Left ventricle myocardium inferior (tissue), 1 donor: Measurements from ENCODE around the gene FBN1. TPM values are rescaled to one million over a fixed set of nuclear protein-coding genes. Genes with fewer than 3 reads are reported as not detected.

Experiments
- DNase-seq: peaks from one replicate; pipeline ENCODE4 v3.0.0-alpha.2; 2020
- H3K27ac ChIP-seq: fragments of 200-600 bp; replicated peaks from 2 replicates; pipeline ENCODE4 v1.8.0; 2021
- H3K27me3 ChIP-seq: fragments of 200-600 bp; 2 replicates; pipeline ENCODE4 v1.8.0; 2021; ENCODE audit warnings: low read depth
- H3K36me3 ChIP-seq: fragments of 200-600 bp; 2 replicates; pipeline ENCODE4 v1.8.0; 2021
- H3K4me1 ChIP-seq: fragments of 200-600 bp; 2 replicates; pipeline ENCODE4 v1.8.0; 2021
- H3K4me3 ChIP-seq: fragments of 200-600 bp; 2 replicates; pipeline ENCODE4 v1.8.0; 2021; ENCODE audit warnings: mild to moderate bottlenecking, moderate library complexity
- H3K9me3 ChIP-seq: fragments of 200-600 bp; replicated peaks from 2 replicates; pipeline ENCODE4 v1.8.0; 2021
- intact Hi-C: fragments of 100-400 bp; cut with micrococcal nuclease; formaldehyde crosslinking; loops from one replicate; pipeline ENCODE4 v1.11.0; 2022
- total RNA-seq: library from RNA; stranded (reverse); fragmentation: NEBNext Ultra II Directional; extraction: Animal tissue kit (Norgen Biotek cat#: 25700); gene quantifications from one replicate; pipeline ENCODE4 v1.2.1, GENCODE V29; 2021
- TF ChIP-seq, protein P1 (sequence below): fragments of 200-600 bp; IDR thresholded peaks from 2 replicates; pipeline ENCODE4 v1.8.0; 2021; ENCODE audit warnings: antibody characterized with exemption, mild to moderate bottlenecking, borderline replicate concordance
- donor health status: DM: no; HTN: yes; CAD: no; lungs with severe emphysema.

Gene FBN1
- total RNA-seq, 1 donor from 2014 or later: 45.5 TPM

DNA sequence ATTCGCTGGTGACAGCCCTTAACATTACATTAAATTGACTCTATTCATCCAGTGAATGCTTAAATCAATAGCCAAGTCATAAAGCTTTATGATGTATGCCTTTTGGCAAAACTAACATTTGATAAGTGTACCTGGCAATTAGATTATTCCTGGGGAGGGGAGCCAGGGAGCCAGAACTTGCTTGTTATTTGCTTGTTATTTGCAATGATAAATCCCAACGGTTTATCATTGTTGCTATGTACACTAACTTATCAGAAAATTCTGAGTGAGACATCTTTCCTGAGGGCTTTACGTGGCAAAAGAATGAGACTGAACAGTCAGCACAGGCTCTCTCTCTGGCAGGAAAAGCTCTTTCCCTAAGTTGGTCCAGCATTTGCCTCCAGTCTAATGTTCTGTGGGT is 35.8 kb upstream of the FBN1 start:
- no peaks in the 10 kb centered on the region for H3K36me3 ChIP-seq
- intact Hi-C loops: no loop called here
- peaks cover 8% of the 10 kb centered on the region for H3K9me3 ChIP-seq
- H3K27ac ChIP-seq: no peak overlapping the region
- TF ChIP-seq, protein P1, sequence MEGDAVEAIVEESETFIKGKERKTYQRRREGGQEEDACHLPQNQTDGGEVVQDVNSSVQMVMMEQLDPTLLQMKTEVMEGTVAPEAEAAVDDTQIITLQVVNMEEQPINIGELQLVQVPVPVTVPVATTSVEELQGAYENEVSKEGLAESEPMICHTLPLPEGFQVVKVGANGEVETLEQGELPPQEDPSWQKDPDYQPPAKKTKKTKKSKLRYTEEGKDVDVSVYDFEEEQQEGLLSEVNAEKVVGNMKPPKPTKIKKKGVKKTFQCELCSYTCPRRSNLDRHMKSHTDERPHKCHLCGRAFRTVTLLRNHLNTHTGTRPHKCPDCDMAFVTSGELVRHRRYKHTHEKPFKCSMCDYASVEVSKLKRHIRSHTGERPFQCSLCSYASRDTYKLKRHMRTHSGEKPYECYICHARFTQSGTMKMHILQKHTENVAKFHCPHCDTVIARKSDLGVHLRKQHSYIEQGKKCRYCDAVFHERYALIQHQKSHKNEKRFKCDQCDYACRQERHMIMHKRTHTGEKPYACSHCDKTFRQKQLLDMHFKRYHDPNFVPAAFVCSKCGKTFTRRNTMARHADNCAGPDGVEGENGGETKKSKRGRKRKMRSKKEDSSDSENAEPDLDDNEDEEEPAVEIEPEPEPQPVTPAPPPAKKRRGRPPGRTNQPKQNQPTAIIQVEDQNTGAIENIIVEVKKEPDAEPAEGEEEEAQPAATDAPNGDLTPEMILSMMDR: no peak
- no peak for DNase-seq
- H3K27me3 ChIP-seq: no peaks in the 10 kb centered on the region
- H3K4me1 ChIP-seq: no peaks in the 10 kb centered on the region
- H3K4me3 ChIP-seq: no peak overlapping the region

DNA sequence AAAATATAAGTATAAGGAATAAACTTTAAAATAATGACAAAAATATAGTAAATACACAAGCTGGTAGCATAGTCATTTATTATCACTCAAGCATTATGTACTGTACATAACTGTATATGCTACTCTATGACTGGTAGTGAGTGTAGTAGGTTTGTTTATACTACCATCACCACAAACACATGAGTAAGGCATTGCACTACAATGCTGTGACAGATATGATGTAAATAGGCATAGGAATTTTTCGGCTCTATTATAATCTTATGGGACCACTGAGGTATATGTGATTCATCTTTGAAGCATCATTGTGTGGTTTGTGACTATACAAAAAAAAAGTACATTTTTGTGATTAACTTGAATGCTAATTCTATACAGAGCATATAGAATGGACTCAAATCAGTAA is 35.3 kb upstream of the FBN1 start:
- Histone ChIP-seq H3K27ac (no peak overlapping the region), H3K9me3 (peaks cover 2% of the 10 kb centered on the region), H3K4me1 (no peaks in the 10 kb centered on the region), H3K36me3 (no peaks in the 10 kb centered on the region), H3K4me3 (no peak overlapping the region), H3K27me3 (no peaks in the 10 kb centered on the region)
- TF ChIP-seq, protein P1: no peak
- DNase-seq: no peak
- intact Hi-C loops: no loop called here

DNA sequence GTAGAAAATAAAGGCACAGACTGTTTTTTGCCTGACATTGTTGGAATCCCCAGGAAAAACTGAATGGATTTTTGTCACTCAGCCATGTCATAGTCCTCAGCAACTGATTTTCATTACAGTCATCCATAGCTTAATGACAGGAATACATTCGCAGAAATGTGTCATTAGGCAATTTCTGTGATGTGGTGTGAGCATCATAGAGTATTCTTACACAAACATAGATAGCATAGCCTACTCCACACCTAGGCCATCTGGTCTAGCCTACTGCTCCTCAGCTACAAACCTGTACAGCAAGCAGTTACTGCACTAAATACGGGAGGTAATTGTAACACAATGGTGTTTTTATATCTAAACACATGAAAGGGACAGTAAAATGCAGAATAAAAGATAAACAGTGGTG is 34.4 kb upstream of the FBN1 start:
- H3K27me3 ChIP-seq: no peaks in the 10 kb centered on the region
- TF ChIP-seq, protein P1: no peak
- H3K27ac ChIP-seq: no peak overlapping the region
- intact Hi-C loops: no loop called here
- no peak for DNase-seq
- H3K4me3 ChIP-seq: no peak overlapping the region
- no peaks in the 10 kb centered on the region for H3K9me3 ChIP-seq
- no peaks in the 10 kb centered on the region for H3K36me3 ChIP-seq
- no peaks in the 10 kb centered on the region for H3K4me1 ChIP-seq

DNA sequence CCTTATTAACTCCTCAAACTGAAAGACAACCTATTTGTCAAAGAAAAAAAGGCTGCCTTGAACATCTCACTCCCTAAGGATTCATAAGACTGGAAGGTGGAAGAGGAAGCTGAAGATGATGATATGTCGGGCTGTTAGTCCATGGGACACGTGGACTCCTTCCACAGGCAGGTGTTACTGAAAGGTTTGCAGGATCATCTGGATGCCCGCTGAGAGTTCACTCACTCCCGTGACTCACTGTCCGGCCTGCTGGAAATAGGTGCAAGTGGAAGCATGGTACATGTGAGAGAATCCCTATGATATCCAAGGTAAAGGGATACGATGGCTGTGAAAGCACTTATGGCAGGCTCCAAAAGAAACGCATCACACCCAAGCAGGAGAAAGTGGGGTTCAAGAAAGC is 33.3 kb upstream of the FBN1 start:
- Histone ChIP-seq H3K4me3 (no peak overlapping the region), H3K9me3 (no peaks in the 10 kb centered on the region), H3K27ac (no peak overlapping the region), H3K36me3 (no peaks in the 10 kb centered on the region), H3K4me1 (no peaks in the 10 kb centered on the region), H3K27me3 (no peaks in the 10 kb centered on the region)
- TF ChIP-seq, protein P1: no peak
- no peak for DNase-seq
- intact Hi-C loops: no loop called here

DNA sequence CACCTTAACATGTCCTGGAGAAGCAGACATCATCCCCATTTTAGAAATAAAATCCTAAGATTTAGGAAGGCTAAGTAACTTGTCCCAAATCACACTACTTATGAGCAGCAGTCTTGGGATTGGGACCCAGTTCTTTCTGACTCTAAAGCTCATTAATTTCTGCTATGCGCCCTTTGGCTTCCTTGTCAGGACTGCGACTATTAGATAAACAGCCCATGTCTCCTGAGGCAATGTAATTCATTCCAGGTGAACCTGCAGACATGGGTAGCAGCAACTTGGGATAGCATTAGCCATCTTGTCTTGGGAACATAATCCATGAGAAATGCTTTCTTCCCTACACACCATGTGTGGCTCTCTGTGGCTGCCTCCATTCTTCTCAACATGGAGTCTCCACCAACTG is 32.3 kb upstream of the FBN1 start:
- DNase-seq: no peak
- no peaks in the 10 kb centered on the region for H3K9me3 ChIP-seq
- intact Hi-C loops: no loop called here
- TF ChIP-seq, protein P1: no peak
- no peaks in the 10 kb centered on the region for H3K4me1 ChIP-seq
- H3K36me3 ChIP-seq: no peaks in the 10 kb centered on the region
- H3K27ac ChIP-seq: no peak overlapping the region
- no peaks in the 10 kb centered on the region for H3K27me3 ChIP-seq
- H3K4me3 ChIP-seq: no peak overlapping the region

DNA sequence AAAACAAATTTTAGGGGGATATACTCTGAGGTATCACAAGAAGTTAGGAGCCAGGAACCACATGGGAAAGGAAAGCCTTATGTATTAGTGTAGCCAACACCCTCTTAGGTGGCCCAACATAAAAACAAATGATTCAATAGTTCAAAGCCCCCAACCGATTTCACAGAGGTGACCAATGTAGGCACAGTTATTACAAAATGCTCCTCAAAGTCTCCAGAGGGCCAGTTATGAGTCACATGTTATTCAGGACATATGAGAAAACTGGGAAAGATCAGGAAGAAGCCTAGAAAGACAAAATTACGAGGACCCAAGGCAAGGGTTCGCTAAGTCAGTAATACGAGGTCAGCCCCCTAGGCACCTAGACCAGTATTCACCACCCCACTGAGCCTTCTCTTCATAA is 29.9 kb upstream of the FBN1 start:
- Histone ChIP-seq H3K4me1 (no peaks in the 10 kb centered on the region), H3K27me3 (no peaks in the 10 kb centered on the region), H3K4me3 (no peak overlapping the region), H3K27ac (no peak overlapping the region), H3K36me3 (no peaks in the 10 kb centered on the region), H3K9me3 (no peaks in the 10 kb centered on the region)
- intact Hi-C loops: no loop called here
- DNase-seq: no peak
- TF ChIP-seq, protein P1: no peak
